Right lobe of liver (tissue), 6 donors: ENCODE data around the gene VSIG10L. TPM values are rescaled to one million over a fixed set of nuclear protein-coding genes. Genes with fewer than 3 reads are reported as not detected.
A peak's percentile ranks its signal among the peaks of the same experiment; 100 is the strongest.

Experiments
- ATAC-seq, 4 donors: fragments of 200-7000 bp; cut with Tn5 transposase; one replicate each; pipeline ENCODE4 v1.9.1; 2020; ENCODE audit warnings: mild to moderate bottlenecking in 4 of 4, moderate library complexity in 4 of 4
- DNase-seq, 3 donors: peaks; one replicate each; pipeline ENCODE4 v3.0.0-alpha.2; 2020
- H3K27ac ChIP-seq, 3 donors: fragments of 200-600 bp; one replicate each; pipeline ENCODE4 v1.8.0; 2022
- H3K27me3 ChIP-seq, 2 donors: fragments of 200-600 bp; one replicate each; pipeline ENCODE4 v1.8.0; 2022
- H3K36me3 ChIP-seq, 4 donors: fragments of 200-600 bp; sonication (generic) in 1 of 4; one replicate each; pipeline versions ENCODE4 v1.5.1 to v1.8.0; 2017 to 2022; ENCODE audit warnings: control low read depth in 1 of 4
- H3K4me1 ChIP-seq, 4 donors: fragments of 200-600 bp; sonication (generic) in 1 of 4; one replicate each; pipeline versions ENCODE4 v1.5.1 to v1.8.0; 2017 to 2022; ENCODE audit warnings: control low read depth in 1 of 4
- H3K4me3 ChIP-seq, 3 donors: fragments of 200-600 bp; one replicate each; pipeline ENCODE4 v1.8.0; 2022
- H3K9me3 ChIP-seq, 4 donors: fragments of 200-600 bp; sonication (generic) in 1 of 4; one replicate each; pipeline versions ENCODE4 v1.5.1 to v1.8.0; 2017 to 2022; ENCODE audit warnings: control low read depth in 1 of 4
- POLR2A ChIP-seq: fragments of 450-650 bp; IDR thresholded peaks from one replicate; pipeline ENCODE4 v1.6.1; 2017; ENCODE audit warnings: antibody characterized with exemption, mild to moderate bottlenecking
- WGBS: methylation state at CpG from one replicate; pipeline ENCODE4 v1.1.6; 2018; ENCODE audit warnings: low coverage, low lambda C conversion rate; ENCODE audit not compliant: insufficient coverage; ENCODE audit errors: missing lambda C conversion rate; 5-methylcytosine and 5-hydroxymethylcytosine counted together
- intact Hi-C, 2 donors: fragments of 100-400 bp; cut with DNase I; formaldehyde crosslinking; loops; one replicate each; pipeline versions ENCODE4 v1.11.2 to v1.14.1; 2022
- total RNA-seq, 6 experiments: library from RNA; depleted of rRNA in 2 of 6; stranded (reverse); fragments of >200 nt in 2 of 6; fragmentation: NEBNext Ultra II Directional in 3 of 6; extraction: Animal tissue kit (Norgen Biotek cat#: 25700) in 3 of 6; gene quantifications; one replicate each; pipeline versions ENCODE4 v1.1.0 to v1.2.4, GENCODE V29; 2016 to 2023
- TF ChIP-seq, protein P1 (sequence below), 4 donors: fragments of 200-600 bp in 3 of 4; fragments of 450-650 bp in 1 of 4; IDR thresholded peaks; one replicate each; pipeline versions ENCODE4 v1.5.1 to v1.8.0; 2016 to 2022; ENCODE audit warnings: antibody characterized with exemption in 4 of 4, mild to moderate bottlenecking in 2 of 4
- donor health status: DM: no; HTN: yes; CAD: no.
- donor health status: DM: no; HTN: no; CAD: no.
- donor health status: DM: no; HTN: no; CAD: no.
- donor health status: DM: no; HTN: yes; CAD: no.
- donor health status: DM: no; HTN: yes; CAD: no.

Gene VSIG10L
- total RNA-seq, 6 experiments from 2014 or later: 1.3 to 4.5 (median 2.8) TPM

DNA sequence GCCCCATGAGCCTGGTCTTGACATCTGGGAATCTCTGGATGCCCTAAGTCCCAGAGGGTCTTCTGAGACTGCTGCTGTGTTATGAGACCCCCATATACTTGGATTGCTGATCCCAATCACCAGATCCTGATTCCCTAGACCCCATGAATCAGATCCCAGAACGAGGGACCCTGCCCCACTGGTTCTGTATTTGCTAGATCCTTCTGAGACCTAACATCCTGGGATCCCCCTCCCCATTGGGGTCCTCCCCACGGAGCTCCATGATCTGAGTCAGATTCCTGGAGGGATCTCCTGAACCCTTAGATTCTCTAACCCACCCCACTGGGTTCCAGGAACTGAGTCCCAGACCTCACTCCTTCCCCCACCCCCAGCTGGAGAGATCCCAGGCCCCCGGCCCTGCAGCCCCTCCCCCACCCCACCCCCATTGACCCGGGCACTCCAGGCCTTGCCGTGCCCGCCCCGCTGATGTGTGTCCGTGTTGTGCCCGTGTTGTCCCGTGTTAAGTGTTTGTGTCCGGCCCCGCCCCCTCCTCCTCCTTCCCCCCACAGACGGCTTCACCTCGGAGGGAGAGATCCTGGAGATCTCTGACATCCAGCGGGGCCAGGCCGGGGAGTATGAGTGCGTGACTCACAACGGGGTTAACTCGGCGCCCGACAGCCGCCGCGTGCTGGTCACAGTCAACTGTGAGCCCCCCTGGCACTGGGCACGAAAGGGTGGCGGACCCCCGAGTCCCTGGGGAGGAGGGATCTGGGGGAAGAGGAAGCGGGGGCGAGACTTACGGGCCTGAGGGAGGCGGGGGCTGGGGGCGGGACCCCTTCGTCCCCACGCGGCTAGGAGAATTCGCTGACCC, 15.5 kb downstream of the VSIG10L start:
- intact Hi-C loops: loop anchor here in 1 of 2 donors (10.0 kb wide), 1 partner anchor 88 kb away; the partner anchor contains the start of gene SIGLEC10
- peaks cover 0 to 7% (median 0%) of the 10 kb centered on the region in 4 donors for H3K4me1 ChIP-seq
- H3K9me3 ChIP-seq: no peaks in the 10 kb centered on the region
- no peaks in the 10 kb centered on the region for H3K36me3 ChIP-seq
- H3K4me3 ChIP-seq: no peak overlapping the region
- DNase-seq (no peak), ATAC-seq (no peak)
- 19% methylated on average over 19 of the region's 36 CpGs for WGBS
- no peak for TF ChIP-seq POLR2A
- TF ChIP-seq, protein P1, sequence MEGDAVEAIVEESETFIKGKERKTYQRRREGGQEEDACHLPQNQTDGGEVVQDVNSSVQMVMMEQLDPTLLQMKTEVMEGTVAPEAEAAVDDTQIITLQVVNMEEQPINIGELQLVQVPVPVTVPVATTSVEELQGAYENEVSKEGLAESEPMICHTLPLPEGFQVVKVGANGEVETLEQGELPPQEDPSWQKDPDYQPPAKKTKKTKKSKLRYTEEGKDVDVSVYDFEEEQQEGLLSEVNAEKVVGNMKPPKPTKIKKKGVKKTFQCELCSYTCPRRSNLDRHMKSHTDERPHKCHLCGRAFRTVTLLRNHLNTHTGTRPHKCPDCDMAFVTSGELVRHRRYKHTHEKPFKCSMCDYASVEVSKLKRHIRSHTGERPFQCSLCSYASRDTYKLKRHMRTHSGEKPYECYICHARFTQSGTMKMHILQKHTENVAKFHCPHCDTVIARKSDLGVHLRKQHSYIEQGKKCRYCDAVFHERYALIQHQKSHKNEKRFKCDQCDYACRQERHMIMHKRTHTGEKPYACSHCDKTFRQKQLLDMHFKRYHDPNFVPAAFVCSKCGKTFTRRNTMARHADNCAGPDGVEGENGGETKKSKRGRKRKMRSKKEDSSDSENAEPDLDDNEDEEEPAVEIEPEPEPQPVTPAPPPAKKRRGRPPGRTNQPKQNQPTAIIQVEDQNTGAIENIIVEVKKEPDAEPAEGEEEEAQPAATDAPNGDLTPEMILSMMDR (IDR thresholded peaks at IDR 0.05): no peak
- H3K27me3 ChIP-seq: peaks cover 0 to 15% of the 10 kb centered on the region in 2 donors
- no peak overlapping the region for H3K27ac ChIP-seq

GRCh38 chr19:51325161-51325976, 16.6 kb downstream of the VSIG10L start:
- no peak overlapping the region for H3K4me3 ChIP-seq
- H3K9me3 ChIP-seq: no peaks in the 10 kb centered on the region
- no peak overlapping the region for H3K27ac ChIP-seq
- ATAC-seq: no peak
- 72% methylated on average over 9 of the region's 26 CpGs for WGBS
- DNase-seq: no peak
- peaks cover 0 to 7% (median 0%) of the 10 kb centered on the region in 4 donors for H3K4me1 ChIP-seq
- no peak for TF ChIP-seq POLR2A
- TF ChIP-seq, protein P1 (IDR thresholded peaks at IDR 0.05): no peak
- no peaks in the 10 kb centered on the region for H3K36me3 ChIP-seq
- peaks cover 0 to 15% of the 10 kb centered on the region in 2 donors for H3K27me3 ChIP-seq
- intact Hi-C loops: loop anchor here in 1 of 2 donors (10.0 kb wide), 1 partner anchor 89 kb away; the partner anchor contains the start of gene SIGLEC10

GRCh38 chr19:51324167-51324481, 17.8 kb downstream of the VSIG10L start:
- TF ChIP-seq, protein P1 (IDR thresholded peaks at IDR 0.05): no peak
- no peak for TF ChIP-seq POLR2A
- peak in 3 of 4 donors; percentile 8 to 36 (median 36) for ATAC-seq
- no peak for DNase-seq
- no peaks in the 10 kb centered on the region for H3K36me3 ChIP-seq
- no peak overlapping the region for H3K27ac ChIP-seq
- H3K4me3 ChIP-seq: no peak overlapping the region
- peaks cover 0 to 15% of the 10 kb centered on the region in 2 donors for H3K27me3 ChIP-seq
- intact Hi-C loops: loop anchor here in 1 of 2 donors (10.0 kb wide), 1 partner anchor 91 kb away; the partner anchor contains the start of gene SIGLEC10
- H3K4me1 ChIP-seq: peaks cover 0 to 7% (median 0%) of the 10 kb centered on the region in 4 donors
- no peaks in the 10 kb centered on the region for H3K9me3 ChIP-seq
- 34% methylated on average over 5 of the region's 6 CpGs for whole genome bisulfite sequencing

DNA sequence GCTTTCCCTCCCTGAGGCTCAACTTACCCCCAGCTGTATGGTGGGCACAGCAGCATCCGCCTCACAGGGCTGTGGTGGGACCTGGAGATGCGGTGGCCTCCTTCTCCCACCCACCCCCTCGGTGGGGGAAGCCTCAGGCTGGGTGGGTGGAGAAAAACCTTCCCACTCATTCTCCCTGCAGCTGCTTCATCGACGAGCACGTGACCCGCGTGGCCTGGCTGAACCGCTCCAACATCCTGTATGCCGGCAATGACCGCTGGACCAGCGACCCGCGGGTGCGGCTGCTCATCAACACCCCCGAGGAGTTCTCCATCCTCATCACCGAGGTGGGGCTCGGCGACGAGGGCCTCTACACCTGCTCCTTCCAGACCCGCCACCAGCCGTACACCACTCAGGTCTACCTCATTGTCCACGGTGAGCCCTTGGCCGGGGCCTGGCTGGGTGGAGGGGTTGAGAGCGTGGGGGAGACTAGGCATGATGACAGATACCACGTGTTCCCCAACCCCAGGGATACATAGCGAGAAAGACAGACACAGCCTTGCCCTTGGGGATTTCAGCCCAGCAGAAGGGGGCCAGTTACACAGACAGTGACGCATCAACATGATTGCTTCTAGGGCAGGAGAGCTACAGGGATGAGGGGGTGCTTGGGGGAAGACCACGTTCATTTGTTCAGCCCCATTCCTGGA, 18.3 kb downstream of the VSIG10L start:
- TF ChIP-seq, protein P1 (IDR thresholded peaks at IDR 0.05): no peak
- TF ChIP-seq POLR2A: no peak
- peak in 2 of 4 donors; percentile 6 to 12 for ATAC-seq

More for the DNA sequence above, 18.3 kb downstream of the VSIG10L start:
- no peak overlapping the region for H3K27ac ChIP-seq
- DNase-seq: no peak
- peaks cover 0 to 7% (median 0%) of the 10 kb centered on the region in 4 donors for H3K4me1 ChIP-seq
- WGBS: 47% methylated on average over 20 of the region's 29 CpGs
- intact Hi-C loops: loop anchor here in 1 of 2 donors (10.0 kb wide), 1 partner anchor 91 kb away; the partner anchor contains the start of gene SIGLEC10
- no peaks in the 10 kb centered on the region for H3K9me3 ChIP-seq
- H3K27me3 ChIP-seq: peaks cover 0 to 15% of the 10 kb centered on the region in 2 donors
- no peak overlapping the region for H3K4me3 ChIP-seq
- no peaks in the 10 kb centered on the region for H3K36me3 ChIP-seq
